ENCODE results near the gene KRT24. TPM values are rescaled to one million over a fixed set of nuclear protein-coding genes. Genes with fewer than 3 reads are reported as not detected.
"Not testable (repeated sequence)": the region's sequence is repeated elsewhere in the genome, so short reads cannot be mapped to it uniquely, and the experiment has no call there.

The KRT24 gene
- total RNA-seq (2021) (not detected in 2 replicates), Bru-seq, nascent RNA (not detected), BruChase-seq, experiment 1, labeled RNA remaining after a 2-hour chase (not detected), BruChase-seq, experiment 2, labeled RNA remaining after a 6-hour chase (percentile 10 among the genes with signal in this experiment)
- long read RNA-seq: 0 reads

DNA sequence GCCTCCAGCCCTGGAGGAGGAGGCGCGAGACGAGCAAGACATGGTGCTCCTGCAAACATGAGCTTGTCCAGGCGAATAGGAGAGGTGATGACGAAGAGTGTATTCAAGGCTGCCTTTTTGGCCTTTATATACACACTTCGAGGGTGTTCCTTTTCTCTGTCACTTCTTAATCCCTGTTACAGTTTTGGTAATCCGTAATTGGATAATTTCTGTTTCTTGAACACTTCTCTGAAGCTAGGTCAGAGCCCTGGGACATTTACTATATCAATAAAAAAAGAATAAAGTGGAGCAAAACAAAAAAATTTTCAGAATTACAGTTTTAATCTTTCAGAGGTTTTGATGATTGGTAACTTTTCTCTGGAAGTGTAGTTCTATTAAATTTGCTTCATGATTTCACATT, at the start of gene KRT24:
Gene KRT24 (minus strand): TSS at position 101 of the 400 bp plus-strand sequence. CDS start 59 bp downstream, at position 42.
- H4K20me1 ChIP-seq (ENCODE audit: insufficient read depth): no peaks in the 10 kb centered on the region
- BruUV-seq (replicated peaks): no TSS peak
- H3K4me1 ChIP-seq (replicated peaks; ENCODE audit: insufficient read depth): peaks cover 48% of the 10 kb centered on the region
- ChIA-PET CTCF (no interaction called here), POLR2A (ENCODE audit: unreplicated experiment) (no interaction called here)
- TF ChIP-seq, protein P1, sequence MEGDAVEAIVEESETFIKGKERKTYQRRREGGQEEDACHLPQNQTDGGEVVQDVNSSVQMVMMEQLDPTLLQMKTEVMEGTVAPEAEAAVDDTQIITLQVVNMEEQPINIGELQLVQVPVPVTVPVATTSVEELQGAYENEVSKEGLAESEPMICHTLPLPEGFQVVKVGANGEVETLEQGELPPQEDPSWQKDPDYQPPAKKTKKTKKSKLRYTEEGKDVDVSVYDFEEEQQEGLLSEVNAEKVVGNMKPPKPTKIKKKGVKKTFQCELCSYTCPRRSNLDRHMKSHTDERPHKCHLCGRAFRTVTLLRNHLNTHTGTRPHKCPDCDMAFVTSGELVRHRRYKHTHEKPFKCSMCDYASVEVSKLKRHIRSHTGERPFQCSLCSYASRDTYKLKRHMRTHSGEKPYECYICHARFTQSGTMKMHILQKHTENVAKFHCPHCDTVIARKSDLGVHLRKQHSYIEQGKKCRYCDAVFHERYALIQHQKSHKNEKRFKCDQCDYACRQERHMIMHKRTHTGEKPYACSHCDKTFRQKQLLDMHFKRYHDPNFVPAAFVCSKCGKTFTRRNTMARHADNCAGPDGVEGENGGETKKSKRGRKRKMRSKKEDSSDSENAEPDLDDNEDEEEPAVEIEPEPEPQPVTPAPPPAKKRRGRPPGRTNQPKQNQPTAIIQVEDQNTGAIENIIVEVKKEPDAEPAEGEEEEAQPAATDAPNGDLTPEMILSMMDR (conservative IDR thresholded peaks at IDR 0.05): no peak
- TF ChIP-seq EZH2 (IDR thresholded peaks at IDR 0.05; ENCODE audit: low read depth): no peak
- intact Hi-C loops (cut with micrococcal nuclease; ENCODE audit: unreplicated experiment): no loop called here
- H3K27ac ChIP-seq: peak within 1 kb of the TSS; percentile 68; the same call in 1 of the 2 replicates
- H3K4me2 ChIP-seq: peak within 1 kb of the TSS; percentile 25; the same call in 1 of the 2 replicates
- H3K27me3 ChIP-seq (ENCODE audit: insufficient read depth, low read depth): no peaks in the 10 kb centered on the region
- H3K9me2 ChIP-seq (ENCODE audit: insufficient read depth): no peaks in the 10 kb centered on the region
- no peak within 1 kb of the TSS for H3K4me3 ChIP-seq
- H3F3A ChIP-seq (ENCODE audit: insufficient read depth, low read depth): peaks cover 23% of the 10 kb centered on the region
- no peaks in the 10 kb centered on the region for H3K36me3 ChIP-seq (ENCODE audit: low read depth)
- no peaks in the 10 kb centered on the region for H3K9me3 ChIP-seq (ENCODE audit: insufficient read depth, low read depth)
- no peak within 1 kb of the TSS for H2AFZ ChIP-seq
- no peak for DNase-seq
- no peaks in the 10 kb centered on the region for H3K79me2 ChIP-seq (ENCODE audit: low read depth)

DNA sequence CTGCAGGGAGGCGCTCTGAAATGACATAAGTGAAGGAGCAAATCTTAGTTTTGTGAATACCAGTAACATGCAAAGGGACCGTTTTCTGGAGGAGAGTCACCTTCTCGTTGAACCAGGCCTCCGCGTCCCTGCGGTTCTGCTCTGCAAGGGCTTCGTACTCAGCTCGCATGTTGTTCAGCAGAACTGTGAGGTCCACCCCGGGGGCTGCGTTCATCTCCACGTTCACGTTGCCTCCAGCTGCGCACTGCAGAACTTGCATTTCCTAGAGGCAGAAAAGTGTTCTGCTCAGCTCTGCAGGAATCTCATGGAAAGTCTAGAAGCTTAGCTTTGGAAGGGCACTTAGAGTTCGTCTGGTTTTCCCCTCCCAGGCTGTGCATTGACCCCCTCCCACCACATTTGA, 47.5 kb upstream of the KRT24 start:
- POLR2A ChIA-PET (ENCODE audit: unreplicated experiment): no interaction called here
- Histone ChIP-seq H3K27me3 (ENCODE audit: insufficient read depth, low read depth) (0 out of 2 replicates have a peak, but pooled peaks cover 2% of the 10 kb centered on the region), H3K4me3 (no peak overlapping the region)

DNA sequence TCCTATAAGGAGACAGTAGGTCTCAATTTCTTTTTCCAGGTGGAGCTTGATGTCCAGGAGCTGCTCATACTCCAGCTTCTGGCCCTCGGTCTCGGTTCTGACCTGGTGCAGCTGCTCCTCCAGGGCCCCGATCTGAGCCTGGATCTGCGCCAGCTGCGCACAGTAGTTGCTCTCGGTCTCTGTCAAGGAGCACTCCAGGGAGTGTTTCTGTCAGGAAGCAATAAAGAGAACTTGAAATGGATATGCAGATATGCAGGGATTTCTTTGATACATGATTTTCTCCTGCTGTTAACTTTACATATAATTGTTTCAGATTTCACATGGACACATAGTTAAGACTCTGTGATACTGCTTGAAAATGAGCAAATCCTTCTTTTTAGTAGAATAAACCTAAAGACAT, 46.8 kb upstream of the KRT24 start:
- Histone ChIP-seq H3K79me2 (ENCODE audit: low read depth) (no peaks in the 10 kb centered on the region), H3K4me2 (no peak overlapping the region), H3K27ac (no peak overlapping the region), H3F3A (ENCODE audit: insufficient read depth, low read depth) (no peaks in the 10 kb centered on the region), H3K4me3 (no peak overlapping the region), H3K27me3 (ENCODE audit: insufficient read depth, low read depth) (0 out of 2 replicates have a peak, but pooled peaks cover 2% of the 10 kb centered on the region), H3K9me2 (ENCODE audit: insufficient read depth) (no peaks in the 10 kb centered on the region), H2AFZ (no peak overlapping the region), H3K36me3 (ENCODE audit: low read depth) (no peaks in the 10 kb centered on the region), H3K9me3 (ENCODE audit: insufficient read depth, low read depth) (no peaks in the 10 kb centered on the region), H3K4me1 (replicated peaks; ENCODE audit: insufficient read depth) (no peaks in the 10 kb centered on the region), H4K20me1 (ENCODE audit: insufficient read depth) (no peaks in the 10 kb centered on the region)
- DNase-seq: no peak
- intact Hi-C loops (cut with micrococcal nuclease; ENCODE audit: unreplicated experiment): no loop called here
- TF ChIP-seq, protein P1 (conservative IDR thresholded peaks at IDR 0.05): no peak
- TF ChIP-seq EZH2 (IDR thresholded peaks at IDR 0.05; ENCODE audit: low read depth): no peak
- BruUV-seq (replicated peaks): no TSS peak
- ChIA-PET POLR2A (ENCODE audit: unreplicated experiment) (no interaction called here), CTCF (no interaction called here)

More for the DNA sequence above, 47.5 kb upstream of the KRT24 start:
- CTCF ChIA-PET: no interaction called here
- no peaks in the 10 kb centered on the region for H3K9me2 ChIP-seq (ENCODE audit: insufficient read depth)
- no TSS peak for BruUV-seq (replicated peaks)
- no peaks in the 10 kb centered on the region for H4K20me1 ChIP-seq (ENCODE audit: insufficient read depth)
- H3K79me2 ChIP-seq (ENCODE audit: low read depth): no peaks in the 10 kb centered on the region
- no peak for DNase-seq
- H3K27ac ChIP-seq: no peak overlapping the region
- H3F3A ChIP-seq (ENCODE audit: insufficient read depth, low read depth): no peaks in the 10 kb centered on the region
- H2AFZ ChIP-seq: no peak overlapping the region
- H3K36me3 ChIP-seq (ENCODE audit: low read depth): no peaks in the 10 kb centered on the region
- H3K4me2 ChIP-seq: no peak overlapping the region
- TF ChIP-seq EZH2 (IDR thresholded peaks at IDR 0.05; ENCODE audit: low read depth): no peak
- TF ChIP-seq, protein P1 (conservative IDR thresholded peaks at IDR 0.05): no peak
- no peaks in the 10 kb centered on the region for H3K9me3 ChIP-seq (ENCODE audit: insufficient read depth, low read depth)
- intact Hi-C loops (cut with micrococcal nuclease; ENCODE audit: unreplicated experiment): no loop called here
- H3K4me1 ChIP-seq (replicated peaks; ENCODE audit: insufficient read depth): no peaks in the 10 kb centered on the region

DNA sequence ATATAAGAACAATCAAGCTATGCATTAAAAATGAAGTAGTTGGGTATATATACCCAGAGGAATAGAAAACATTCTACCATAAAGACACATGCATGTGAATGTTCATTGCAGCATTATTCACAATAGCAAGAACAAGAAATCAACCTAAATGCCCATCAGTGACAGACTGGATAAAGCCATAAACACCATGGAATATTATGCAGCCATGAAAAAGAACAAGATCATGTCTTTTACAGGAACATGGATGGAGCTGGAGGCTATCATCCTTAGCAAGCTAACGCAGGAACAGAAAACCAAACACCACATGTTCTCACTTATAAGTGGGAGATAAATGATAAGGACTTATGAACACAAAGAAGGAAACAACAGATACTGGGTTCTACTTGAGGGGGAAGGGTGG, 45.1 kb upstream of the KRT24 start:
- H2AFZ ChIP-seq; H3K4me3 ChIP-seq; H3K36me3 ChIP-seq (ENCODE audit: low read depth); H3K4me2 ChIP-seq; DNase-seq; H3K9me3 ChIP-seq (ENCODE audit: insufficient read depth, low read depth); BruUV-seq (replicated peaks); H3K9me2 ChIP-seq (ENCODE audit: insufficient read depth); H3F3A ChIP-seq (ENCODE audit: insufficient read depth, low read depth); intact Hi-C loops (cut with micrococcal nuclease; ENCODE audit: unreplicated experiment); H3K79me2 ChIP-seq (ENCODE audit: low read depth); H4K20me1 ChIP-seq (ENCODE audit: insufficient read depth); POLR2A ChIA-PET (ENCODE audit: unreplicated experiment); H3K27me3 ChIP-seq (ENCODE audit: insufficient read depth, low read depth); H3K4me1 ChIP-seq (replicated peaks; ENCODE audit: insufficient read depth); H3K27ac ChIP-seq; CTCF ChIA-PET: not testable (repeated sequence)
